Testis (tissue), 2 donors: ENCODE measurements around the gene NNMT.

ENCODE experiments used
- POLR2A ChIP-seq: fragments of 450-650 bp; IDR thresholded peaks from one replicate; pipeline ENCODE4 v1.6.1; 2017; ENCODE audit warnings: antibody characterized with exemption, mild to moderate bottlenecking, moderate library complexity
- TF ChIP-seq, protein P1 (sequence below), 3 experiments: fragments of 450-650 bp in 2 of 3; fragments of 200-600 bp in 1 of 3; sonication (generic) in 1 of 3; IDR thresholded peaks; one replicate each; pipeline ENCODE4 v1.5.1; 2016 to 2019; ENCODE audit warnings: antibody characterized with exemption in 3 of 3, mild to moderate bottlenecking in 2 of 3, moderate library complexity in 1 of 3

DNA sequence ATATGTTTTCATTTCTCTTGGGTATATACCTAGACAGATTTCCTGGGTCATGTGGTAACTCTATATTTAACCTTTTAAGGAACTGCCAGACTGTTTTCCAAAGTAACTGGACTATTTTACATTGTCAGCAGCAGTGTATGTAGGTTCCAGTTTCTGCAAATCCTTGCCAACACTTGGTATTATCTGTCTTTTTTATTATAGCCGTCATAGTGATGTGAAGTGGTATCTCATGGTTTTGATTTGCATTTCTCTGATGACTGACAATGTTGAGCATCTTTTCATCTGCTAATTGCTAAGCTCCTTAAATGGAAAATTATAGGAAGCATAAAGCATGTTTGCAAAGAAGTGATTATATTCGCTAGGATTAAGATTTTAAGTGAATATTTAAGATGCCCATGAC lies 13.9 kb downstream of the NNMT start:
- TF ChIP-seq, protein P1, sequence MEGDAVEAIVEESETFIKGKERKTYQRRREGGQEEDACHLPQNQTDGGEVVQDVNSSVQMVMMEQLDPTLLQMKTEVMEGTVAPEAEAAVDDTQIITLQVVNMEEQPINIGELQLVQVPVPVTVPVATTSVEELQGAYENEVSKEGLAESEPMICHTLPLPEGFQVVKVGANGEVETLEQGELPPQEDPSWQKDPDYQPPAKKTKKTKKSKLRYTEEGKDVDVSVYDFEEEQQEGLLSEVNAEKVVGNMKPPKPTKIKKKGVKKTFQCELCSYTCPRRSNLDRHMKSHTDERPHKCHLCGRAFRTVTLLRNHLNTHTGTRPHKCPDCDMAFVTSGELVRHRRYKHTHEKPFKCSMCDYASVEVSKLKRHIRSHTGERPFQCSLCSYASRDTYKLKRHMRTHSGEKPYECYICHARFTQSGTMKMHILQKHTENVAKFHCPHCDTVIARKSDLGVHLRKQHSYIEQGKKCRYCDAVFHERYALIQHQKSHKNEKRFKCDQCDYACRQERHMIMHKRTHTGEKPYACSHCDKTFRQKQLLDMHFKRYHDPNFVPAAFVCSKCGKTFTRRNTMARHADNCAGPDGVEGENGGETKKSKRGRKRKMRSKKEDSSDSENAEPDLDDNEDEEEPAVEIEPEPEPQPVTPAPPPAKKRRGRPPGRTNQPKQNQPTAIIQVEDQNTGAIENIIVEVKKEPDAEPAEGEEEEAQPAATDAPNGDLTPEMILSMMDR (IDR thresholded peaks at IDR 0.05) = no peak
- TF ChIP-seq POLR2A = no peak
